ENCODE data around the gene GATD1. TPM values are rescaled to one million over a fixed set of nuclear protein-coding genes. Genes with fewer than 3 reads are reported as not detected.

Gene GATD1
- total and polyA plus RNA-seq, 11 donors, result 13.4 to 30.8 (median 20.5) TPM

GRCh38 chr11:788009-788640 is 10.8 kb upstream of the GATD1 start:
- DNase-seq, result no peak

GRCh38 chr11:787084-787675 is 9.9 kb upstream of the GATD1 start:
- H3K27me3 ChIP-seq, result peaks cover 0 to 22% (median 7%) of the 10 kb centered on the region in 9 donors
- 90 to 94% (median 92%) methylated on average over 11 to 24 of the region's 24 CpGs for WGBS, 4 donors
- H3K4me1 ChIP-seq, result peaks cover 0 to 14% (median 10%) of the 10 kb centered on the region in 12 donors
- no peaks in the 10 kb centered on the region for H3K9me3 ChIP-seq
- no peak for TF ChIP-seq CTCF (IDR thresholded peaks at IDR 0.05)
- ATAC-seq (no peak), DNase-seq (no peak)
- H3K27ac ChIP-seq, result no peak overlapping the region
- intact Hi-C loops (cut with DNase I), result no loop called here
- H3K4me3 ChIP-seq, result no peak overlapping the region
- peaks cover 0 to 14% (median 0%) of the 10 kb centered on the region in 9 donors for H3K36me3 ChIP-seq

More at GRCh38 chr11:788009-788640, 10.8 kb upstream of the GATD1 start:
- Histone ChIP-seq H3K27me3 (peaks cover 0 to 22% (median 7%) of the 10 kb centered on the region in 9 donors), H3K9me3 (no peaks in the 10 kb centered on the region), H3K4me1 (peaks cover 0 to 13% (median 8%) of the 10 kb centered on the region in 12 donors), H3K36me3 (peaks cover 0 to 22% (median 0%) of the 10 kb centered on the region in 9 donors), H3K27ac (no peak overlapping the region), H3K4me3 (no peak overlapping the region)
- TF ChIP-seq CTCF (IDR thresholded peaks at IDR 0.05) (no peak), POLR2A (IDR thresholded peaks at IDR 0.05) (no peak)
- ATAC-seq, result no peak
- intact Hi-C loops (cut with DNase I), result no loop called here
- 72 to 76% (median 73%) methylated on average over 14 to 28 of the region's 28 CpGs for WGBS, 4 donors

GRCh38 chr11:786235-787083 is 9.2 kb upstream of the GATD1 start:
- TF ChIP-seq POLR2A (IDR thresholded peaks at IDR 0.05) (no peak), CTCF (IDR thresholded peaks at IDR 0.05) (no peak)
- peaks cover 0 to 14% (median 10%) of the 10 kb centered on the region in 12 donors for H3K4me1 ChIP-seq
- 75 to 80% (median 77%) methylated on average over 15 to 24 of the region's 24 CpGs for WGBS, 4 donors
- peaks cover 0 to 22% (median 7%) of the 10 kb centered on the region in 9 donors for H3K27me3 ChIP-seq
- no peaks in the 10 kb centered on the region for H3K9me3 ChIP-seq
- no peak for ATAC-seq
- no peak overlapping the region for H3K27ac ChIP-seq
- intact Hi-C loops (cut with DNase I), result no loop called here
- peaks cover 0 to 7% (median 0%) of the 10 kb centered on the region in 9 donors for H3K36me3 ChIP-seq
- no peak overlapping the region for H3K4me3 ChIP-seq
- DNase-seq, result no peak

GRCh38 chr11:783581-784015 is 6.3 kb upstream of the GATD1 start:
- DNase-seq (peak; percentile 50 to 85 (median 73)), ATAC-seq (peak; percentile 52 to 90 (median 78))
- Histone ChIP-seq H3K4me3 (no peak overlapping the region), H3K36me3 (peaks cover 0 to 3% (median 0%) of the 10 kb centered on the region in 9 donors), H3K27me3 (peaks cover 0 to 6% (median 0%) of the 10 kb centered on the region in 9 donors), H3K4me1 (peaks cover 0 to 16% (median 8%) of the 10 kb centered on the region in 12 donors), H3K27ac (peak overlapping the region in 1 of 12 donors; percentile 29), H3K9me3 (no peaks in the 10 kb centered on the region)
- intact Hi-C loops (cut with DNase I), result no loop called here
- 19 to 35% (median 33%) methylated on average over 23 to 24 of the region's 24 CpGs for WGBS, 4 donors
- TF ChIP-seq CTCF (IDR thresholded peaks at IDR 0.05) (peak in 11 of 12 donors; percentile 35 to 70 (median 58)), POLR2A (IDR thresholded peaks at IDR 0.05) (no peak)
